IPS-20b (cell line): ENCODE data around the gene YWHAH.

Source experiments
- H3K27ac ChIP-seq: one replicate; pipeline ENCODE4 v1.5.1; 2013; ENCODE audit warnings: low read length
- H3K27me3 ChIP-seq: 2 replicates; pipeline ENCODE4 v1.6.1; 2013; ENCODE audit warnings: mild to moderate bottlenecking, low read length, inconsistent platforms; ENCODE audit not compliant: insufficient read depth
- H3K36me3 ChIP-seq: 2 replicates; pipeline ENCODE4 v1.6.1; 2013; ENCODE audit warnings: low read depth, mild to moderate bottlenecking, inconsistent platforms, low read length, moderate library complexity; ENCODE audit not compliant: insufficient read depth
- H3K4me1 ChIP-seq: 2 replicates; pipeline ENCODE4 v1.6.1; 2013; ENCODE audit warnings: mild to moderate bottlenecking, control low read depth, inconsistent platforms, low read length, moderate library complexity; ENCODE audit not compliant: insufficient read depth
- H3K4me3 ChIP-seq: 2 replicates; pipeline ENCODE4 v1.5.1; 2013; ENCODE audit warnings: mild to moderate bottlenecking, low read length, inconsistent platforms
- H3K9ac ChIP-seq: 2 replicates; pipeline ENCODE4 v1.6.1; 2013; ENCODE audit warnings: low read depth, mild to moderate bottlenecking, inconsistent platforms, low read length, moderate library complexity
- H3K9me3 ChIP-seq: 2 replicates; pipeline ENCODE4 v1.6.1; 2013; ENCODE audit warnings: mild to moderate bottlenecking, low read depth, low read length, inconsistent platforms; ENCODE audit not compliant: insufficient read depth

YWHAH gene

DNA sequence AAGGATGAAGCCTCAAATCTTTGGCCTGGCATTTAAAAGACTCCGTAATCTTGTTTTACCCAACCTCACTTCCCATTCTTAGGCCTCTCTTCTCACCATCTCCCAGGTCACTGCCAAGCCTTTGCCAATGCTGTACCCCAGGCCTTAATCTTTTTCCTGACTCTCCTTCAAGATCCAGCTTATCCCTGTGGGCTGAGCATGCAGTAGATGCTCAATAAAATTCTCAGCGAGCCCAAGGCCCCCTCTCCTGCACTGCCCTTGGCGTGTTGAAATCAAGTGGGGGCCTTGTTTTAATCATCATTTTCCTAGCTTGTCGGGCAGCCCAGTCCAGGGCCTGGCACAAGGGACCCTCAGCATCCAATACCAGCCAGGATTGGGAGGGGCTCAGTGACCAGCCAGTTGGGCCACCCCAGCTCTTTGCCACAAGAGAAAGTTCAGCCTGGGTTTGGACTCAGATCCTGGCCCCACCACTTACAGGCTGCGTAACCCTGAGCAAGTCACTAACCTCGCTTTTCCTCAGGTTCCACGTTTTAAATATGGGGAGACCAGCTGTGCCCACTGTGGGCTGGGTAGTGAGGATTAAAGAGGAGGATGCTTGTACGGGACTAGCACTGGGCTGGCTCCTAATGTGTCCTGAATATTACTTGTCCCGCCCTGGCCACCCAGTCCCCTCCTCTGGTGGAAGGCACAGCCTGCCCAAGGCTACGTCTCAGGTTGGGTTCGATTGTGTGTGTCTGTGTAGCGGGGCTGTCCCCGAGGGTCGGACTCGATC lies 943 bp upstream of the YWHAH start:
- Histone ChIP-seq H3K27ac (peak overlapping the region; percentile 90), H3K9me3 (no peaks in the 10 kb centered on the region), H3K36me3 (peaks cover 23% of the 10 kb centered on the region), H3K4me1 (peaks cover 13% of the 10 kb centered on the region), H3K9ac (peak overlapping the region; percentile 91), H3K27me3 (no peaks in the 10 kb centered on the region), H3K4me3 (peak overlapping the region; percentile 74)

GRCh38 chr22:31944700-31945442 lies 536 bp downstream of the YWHAH start:
- no peaks in the 10 kb centered on the region for H3K27me3 ChIP-seq
- H3K27ac ChIP-seq: peak overlapping the region; percentile 74
- peaks cover 36% of the 10 kb centered on the region for H3K36me3 ChIP-seq
- peaks cover 13% of the 10 kb centered on the region for H3K4me1 ChIP-seq
- peak overlapping the region; percentile 96 for H3K4me3 ChIP-seq
- no peaks in the 10 kb centered on the region for H3K9me3 ChIP-seq
- peak overlapping the region; percentile 99 for H3K9ac ChIP-seq

GRCh38 chr22:31945443-31945855 lies 1.1 kb downstream of the YWHAH start:
- Histone ChIP-seq H3K9me3 (no peaks in the 10 kb centered on the region), H3K27ac (peak overlapping the region; percentile 71), H3K36me3 (peaks cover 41% of the 10 kb centered on the region)

DNA sequence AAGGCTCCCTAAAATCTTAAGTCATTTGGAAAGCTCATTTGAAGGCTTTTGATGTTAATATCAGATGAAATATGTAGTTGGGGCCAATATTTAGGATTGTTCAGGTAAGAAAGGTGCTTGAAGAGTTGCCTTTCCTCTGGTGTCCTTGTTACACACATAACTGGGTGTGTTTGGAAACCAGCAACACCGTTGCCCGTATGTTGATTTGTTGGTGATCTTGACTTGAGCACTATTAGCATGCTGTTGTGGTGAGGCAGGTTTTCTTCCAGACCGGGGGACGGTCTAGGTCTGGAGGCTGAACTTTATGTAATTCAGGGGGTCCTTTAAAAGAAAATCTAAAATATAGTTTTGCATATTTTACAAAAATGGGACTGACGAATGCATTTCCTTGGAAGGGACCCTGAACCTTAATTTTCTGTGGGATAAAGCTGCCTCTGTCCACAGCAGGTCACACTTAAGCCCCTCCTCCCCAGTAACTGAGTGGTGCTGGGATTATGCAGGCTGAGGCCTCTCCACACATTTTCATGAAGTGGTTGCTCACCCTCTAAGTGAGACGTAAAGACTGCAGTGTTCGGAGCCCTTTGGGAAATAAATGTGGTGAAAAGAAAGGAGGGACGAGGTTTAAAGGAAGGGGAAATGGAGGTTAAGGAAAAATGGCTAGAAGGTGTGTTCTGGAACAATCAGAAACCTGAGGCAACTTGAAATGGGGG lies 1.8 kb downstream of the YWHAH start:
- peaks cover 47% of the 10 kb centered on the region for H3K36me3 ChIP-seq

More at GRCh38 chr22:31945443-31945855, 1.1 kb downstream of the YWHAH start:
- Histone ChIP-seq H3K4me3 (peak overlapping the region; percentile 96), H3K27me3 (no peaks in the 10 kb centered on the region), H3K4me1 (peaks cover 13% of the 10 kb centered on the region), H3K9ac (peak overlapping the region; percentile 99)

DNA sequence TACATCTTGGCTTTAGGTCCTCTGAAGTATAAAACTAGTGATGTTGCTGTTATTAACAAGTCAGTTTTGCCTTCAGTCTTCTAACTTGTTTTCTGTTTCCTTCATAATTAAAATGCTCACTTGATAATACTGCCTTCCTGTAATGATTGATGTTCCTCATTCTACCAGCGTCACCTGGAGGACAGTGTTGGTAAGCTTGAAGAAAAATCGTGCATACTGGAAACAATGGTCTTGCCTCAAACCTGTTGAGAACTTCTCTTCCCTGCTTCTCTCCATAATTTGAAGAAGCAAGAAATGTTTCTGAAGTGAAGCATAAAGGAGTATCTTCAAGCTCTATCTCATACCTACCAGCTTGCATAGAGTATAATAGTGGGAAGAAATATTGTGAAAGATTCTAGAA lies 3.0 kb downstream of the YWHAH start:
- H3K9me3 ChIP-seq: no peaks in the 10 kb centered on the region
- H3K27ac ChIP-seq: no peak overlapping the region
- H3K4me3 ChIP-seq: peak overlapping the region; percentile 96
- peaks cover 15% of the 10 kb centered on the region for H3K4me1 ChIP-seq
- no peaks in the 10 kb centered on the region for H3K27me3 ChIP-seq
- no peak overlapping the region for H3K9ac ChIP-seq
- peaks cover 59% of the 10 kb centered on the region for H3K36me3 ChIP-seq

More for the DNA sequence above, 1.8 kb downstream of the YWHAH start:
- Histone ChIP-seq H3K4me1 (peaks cover 13% of the 10 kb centered on the region), H3K4me3 (peak overlapping the region; percentile 96), H3K9ac (peak overlapping the region; percentile 99; the same call in 1 of the 2 replicates), H3K27ac (no peak overlapping the region), H3K27me3 (no peaks in the 10 kb centered on the region), H3K9me3 (no peaks in the 10 kb centered on the region)

- Histone ChIP-seq H3K4me1 (peaks cover 21% of the 10 kb centered on the region), H3K4me3 (no peak overlapping the region), H3K27me3 (no peaks in the 10 kb centered on the region), H3K9ac (no peak overlapping the region), H3K9me3 (no peaks in the 10 kb centered on the region), H3K27ac (no peak overlapping the region), H3K36me3 (peaks cover 66% of the 10 kb centered on the region)
These were observed 3.7 kb downstream of the YWHAH start for GRCh38 chr22:31948002-31948401.

DNA sequence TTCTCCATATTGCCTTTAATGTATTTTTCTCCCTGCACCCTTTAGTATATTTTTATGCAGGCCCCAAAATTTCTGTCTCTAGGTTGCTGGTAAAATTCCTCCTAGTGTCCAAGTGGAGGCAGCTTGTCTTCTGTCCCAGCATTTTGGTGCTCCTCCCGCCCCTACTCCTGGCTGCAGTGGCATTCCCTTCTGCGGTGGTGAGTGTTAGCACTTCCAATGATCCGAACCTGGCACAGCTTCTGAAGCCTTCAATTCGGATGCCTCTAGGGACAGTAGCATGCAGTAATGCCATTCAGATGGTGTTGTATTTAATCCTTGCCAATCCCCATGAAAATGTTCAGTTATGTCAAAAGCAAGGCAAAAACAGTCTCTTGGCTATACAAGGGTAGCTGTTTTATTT lies 5.9 kb downstream of the YWHAH start:
- Histone ChIP-seq H3K27me3 (no peaks in the 10 kb centered on the region), H3K36me3 (peaks cover 74% of the 10 kb centered on the region), H3K27ac (no peak overlapping the region), H3K9ac (no peak overlapping the region; the same call in 1 of the 2 replicates), H3K4me3 (no peak overlapping the region), H3K4me1 (peaks cover 31% of the 10 kb centered on the region), H3K9me3 (no peaks in the 10 kb centered on the region)

DNA sequence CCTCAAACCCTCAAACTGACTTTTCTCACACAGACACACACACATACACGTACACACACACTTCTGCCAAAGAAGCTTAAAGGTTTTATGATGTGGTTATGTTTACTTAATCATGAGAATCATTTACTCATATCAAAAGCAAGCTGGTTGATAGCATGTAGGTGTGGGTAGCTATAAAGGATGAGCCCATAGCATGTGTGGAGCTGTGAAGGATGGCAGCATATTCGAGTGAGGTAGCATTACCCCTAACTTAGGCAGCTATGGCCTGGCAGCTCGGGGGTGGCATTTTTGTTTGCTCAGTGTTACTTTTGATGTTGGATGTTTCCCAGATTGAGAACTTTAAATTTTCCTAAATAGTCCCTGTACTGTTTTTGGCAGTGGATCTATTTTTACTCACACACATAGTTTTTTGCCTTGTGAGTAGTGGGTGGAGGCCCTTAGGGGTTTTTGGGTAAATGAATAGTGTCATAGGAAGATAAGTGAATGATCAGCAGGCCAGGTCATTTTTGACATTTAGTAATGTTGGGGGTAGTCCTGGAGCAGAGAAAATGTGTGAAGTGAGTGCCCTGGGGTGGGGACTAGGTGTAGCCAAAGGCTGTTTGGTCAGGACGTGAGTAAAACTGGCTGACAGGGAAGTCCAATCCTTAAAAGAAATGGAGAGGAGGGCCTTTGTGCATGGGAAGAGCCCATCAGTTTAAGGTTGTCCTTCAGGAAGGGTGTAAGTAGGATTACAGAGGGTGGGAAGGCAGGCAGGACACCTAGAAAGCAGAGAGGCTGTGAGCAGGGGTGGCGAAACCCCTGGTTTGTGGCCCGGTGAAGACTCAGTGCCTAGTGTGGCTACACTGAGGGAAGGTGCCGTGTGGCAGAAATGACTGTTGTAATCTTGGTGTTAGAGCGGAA lies 7.1 kb downstream of the YWHAH start:
- H3K4me1 ChIP-seq: peaks cover 23% of the 10 kb centered on the region
- no peaks in the 10 kb centered on the region for H3K27me3 ChIP-seq
- no peak overlapping the region for H3K4me3 ChIP-seq
- no peaks in the 10 kb centered on the region for H3K9me3 ChIP-seq
- H3K9ac ChIP-seq: 0 out of 2 replicates have a peak overlapping the region, but pooled peaks have one; percentile 23
- no peak overlapping the region for H3K27ac ChIP-seq
- H3K36me3 ChIP-seq: peaks cover 76% of the 10 kb centered on the region

DNA sequence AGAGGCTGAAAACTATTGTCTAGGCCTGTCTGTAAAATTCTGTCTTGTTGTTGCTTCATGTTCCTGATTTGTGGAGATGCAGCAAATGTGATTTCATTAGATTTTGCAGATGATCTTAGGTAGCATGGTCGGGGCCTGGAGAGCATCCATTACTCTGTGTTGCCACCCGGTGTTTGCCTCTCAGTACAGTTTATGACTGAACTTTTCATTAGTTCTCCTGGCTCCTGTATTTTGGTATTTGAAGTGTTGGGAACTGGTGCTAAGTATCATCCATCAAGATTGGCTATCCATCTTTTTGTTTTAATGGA lies 7.7 kb downstream of the YWHAH start:
- peaks cover 20% of the 10 kb centered on the region; the same call in 1 of the 2 replicates for H3K4me1 ChIP-seq
- H3K27me3 ChIP-seq: no peaks in the 10 kb centered on the region
- no peak overlapping the region for H3K4me3 ChIP-seq
- no peak overlapping the region for H3K9ac ChIP-seq
- H3K36me3 ChIP-seq: peaks cover 80% of the 10 kb centered on the region
- no peak overlapping the region for H3K27ac ChIP-seq
- H3K9me3 ChIP-seq: no peaks in the 10 kb centered on the region

- Histone ChIP-seq H3K9me3 (no peaks in the 10 kb centered on the region), H3K4me3 (no peak overlapping the region), H3K4me1 (peaks cover 18% of the 10 kb centered on the region; the same call in 1 of the 2 replicates), H3K27me3 (no peaks in the 10 kb centered on the region), H3K9ac (no peak overlapping the region), H3K27ac (no peak overlapping the region), H3K36me3 (peaks cover 80% of the 10 kb centered on the region)
These were observed 8.1 kb downstream of the YWHAH start for GRCh38 chr22:31952472-31952871.

DNA sequence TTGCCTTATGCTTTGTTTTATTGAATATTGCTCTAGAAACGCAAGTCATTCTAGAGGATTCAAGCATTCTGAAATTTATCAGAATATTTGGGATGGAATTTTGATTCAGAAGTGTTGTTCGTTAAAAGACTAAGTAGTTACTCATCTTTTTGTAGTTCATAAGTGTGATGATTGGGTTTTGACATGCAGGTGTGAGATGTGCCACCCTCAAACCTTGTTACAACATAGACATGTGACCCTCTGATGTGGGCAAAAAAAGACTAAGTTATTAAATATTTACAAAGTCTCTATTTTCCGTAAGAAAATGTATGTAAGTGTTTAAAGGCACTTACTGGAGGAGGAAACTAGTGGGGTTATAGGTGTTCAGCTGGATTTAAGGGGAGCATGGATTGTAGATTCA lies 8.9 kb downstream of the YWHAH start:
- Histone ChIP-seq H3K27ac (no peak overlapping the region), H3K36me3 (peaks cover 80% of the 10 kb centered on the region), H3K9ac (no peak overlapping the region)

More for the DNA sequence above, 8.9 kb downstream of the YWHAH start:
- Histone ChIP-seq H3K4me1 (peaks cover 18% of the 10 kb centered on the region; the same call in 1 of the 2 replicates), H3K9me3 (no peaks in the 10 kb centered on the region), H3K27me3 (no peaks in the 10 kb centered on the region), H3K4me3 (no peak overlapping the region; the same call in 1 of the 2 replicates)
